NCI-H82 treated with DMSO at 0.1 percent for 48 hours (cell line): ENCODE measurements around the gene KIF3A.
"Not testable (repeated sequence)": the region's sequence is repeated elsewhere in the genome, so short reads cannot be mapped to it uniquely, and the experiment has no call there.

ENCODE experiments used
- DNase-seq: peaks from one replicate; lab custom pipeline; 2025; ENCODE audit not compliant: unreplicated experiment; lab: John Stamatoyannopoulos, UW

Gene KIF3A

GRCh38 chr5:132725745-132726144 lies 11.6 kb downstream of the KIF3A start:
- no peak for DNase-seq

GRCh38 chr5:132718544-132719312 lies 18.6 kb downstream of the KIF3A start:
- DNase-seq = no peak

- no peak for DNase-seq
These were observed 22.7 kb downstream of the KIF3A start for GRCh38 chr5:132714456-132715307.

- no peak for DNase-seq
These were observed 28.7 kb downstream of the KIF3A start for GRCh38 chr5:132708645-132709044.

- no peak for DNase-seq
These were observed 32.5 kb downstream of the KIF3A start for GRCh38 chr5:132704875-132705274.

GRCh38 chr5:132695956-132696355 lies 41.4 kb downstream of the KIF3A start:
- DNase-seq = no peak

- no peak for DNase-seq
These were observed 44.7 kb downstream of the KIF3A start for GRCh38 chr5:132692632-132692967.

- DNase-seq = not testable (repeated sequence)
These were observed 45.4 kb downstream of the KIF3A start for GRCh38 chr5:132691755-132692631.

- DNase-seq = no peak
These were observed 47.2 kb downstream of the KIF3A start for GRCh38 chr5:132690156-132690555.

- no peak for DNase-seq
These were observed 47.8 kb downstream of the KIF3A start for GRCh38 chr5:132689513-132689912.

- DNase-seq = no peak
These were observed 48.6 kb downstream of the KIF3A start for GRCh38 chr5:132688536-132689339.

- no peak for DNase-seq
These were observed 49.4 kb downstream of the KIF3A start for GRCh38 chr5:132687995-132688394.

- DNase-seq = no peak
These were observed 51.2 kb downstream of the KIF3A start for GRCh38 chr5:132686193-132686592.

GRCh38 chr5:132684922-132685720 lies 52.2 kb downstream of the KIF3A start:
- no peak for DNase-seq

- DNase-seq = no peak
These were observed 52.9 kb downstream of the KIF3A start for GRCh38 chr5:132684491-132684890.

- DNase-seq = no peak
These were observed 55.4 kb downstream of the KIF3A start for GRCh38 chr5:132681983-132682382.

- DNase-seq = no peak
These were observed 55.9 kb downstream of the KIF3A start for GRCh38 chr5:132681476-132681831.

- DNase-seq = no peak
These were observed 56.4 kb downstream of the KIF3A start for GRCh38 chr5:132680780-132681475.

GRCh38 chr5:132679717-132680380 lies 57.5 kb downstream of the KIF3A start:
- DNase-seq = no peak
